Upper lobe of right lung (tissue), 1 donor: Measurements from ENCODE around the gene CD70. TPM values are rescaled to one million over a fixed set of nuclear protein-coding genes. Genes with fewer than 3 reads are reported as not detected.

Experiments used
- ATAC-seq: fragments of 200-7000 bp; cut with Tn5 transposase; one replicate; pipeline ENCODE4 v1.9.1; 2020; ENCODE audit warnings: mild to moderate bottlenecking, moderate library complexity
- DNase-seq: peaks from one replicate; pipeline ENCODE4 v3.0.0-alpha.2; 2020
- H3K27ac ChIP-seq: fragments of 200-600 bp; one replicate; pipeline ENCODE4 v1.8.0; 2022
- H3K27me3 ChIP-seq: fragments of 200-600 bp; one replicate; pipeline ENCODE4 v1.8.0; 2022; ENCODE audit warnings: mild to moderate bottlenecking
- H3K36me3 ChIP-seq: fragments of 200-600 bp; one replicate; pipeline ENCODE4 v1.8.0; 2022
- H3K4me1 ChIP-seq: fragments of 200-600 bp; one replicate; pipeline ENCODE4 v1.8.0; 2022
- H3K4me3 ChIP-seq: fragments of 200-600 bp; one replicate; pipeline ENCODE4 v1.8.0; 2022; ENCODE audit warnings: mild to moderate bottlenecking
- H3K9me3 ChIP-seq: fragments of 200-600 bp; one replicate; pipeline ENCODE4 v1.8.0; 2022
- CTCF ChIP-seq: fragments of 200-600 bp; IDR thresholded peaks from one replicate; pipeline ENCODE4 v1.8.0; 2022; ENCODE audit warnings: antibody characterized with exemption
- intact Hi-C: fragments of 100-400 bp; cut with DNase I; formaldehyde crosslinking; loops from one replicate; pipeline ENCODE4 v1.11.0; 2022
- total RNA-seq: library from RNA; stranded (reverse); fragmentation: NEBNext Ultra II Directional; extraction: Animal tissue kit (Norgen Biotek cat#: 25700); gene quantifications from one replicate; pipeline ENCODE4 v1.2.1, GENCODE V29; 2021
- donor health status: DM: no; HTN: yes; CAD: no; lungs with severe emphysema.

Gene CD70
- total RNA-seq, 1 donor from 2014 or later: 1.7 TPM

- Histone ChIP-seq H3K4me1 (peaks cover 10% of the 10 kb centered on the region), H3K9me3 (no peaks in the 10 kb centered on the region), H3K36me3 (no peaks in the 10 kb centered on the region), H3K4me3 (peak overlapping the region; percentile 21), H3K27me3 (peaks cover 72% of the 10 kb centered on the region), H3K27ac (no peak overlapping the region)
- ATAC-seq: no peak
- no peak for DNase-seq
- TF ChIP-seq CTCF: no peak
- intact Hi-C loops: no loop called here
Observed at GRCh38 chr19:6589711-6590257, 1.2 kb downstream of the CD70 start.

GRCh38 chr19:6588508-6589345 lies 2.2 kb downstream of the CD70 start:
- TF ChIP-seq CTCF: no peak
- no peak for DNase-seq
- ATAC-seq: no peak
- Histone ChIP-seq H3K9me3 (no peaks in the 10 kb centered on the region), H3K36me3 (no peaks in the 10 kb centered on the region), H3K27ac (no peak overlapping the region), H3K4me1 (peaks cover 10% of the 10 kb centered on the region), H3K27me3 (peaks cover 72% of the 10 kb centered on the region), H3K4me3 (no peak overlapping the region)
- intact Hi-C loops: no loop called here

- no peaks in the 10 kb centered on the region for H3K36me3 ChIP-seq
- no peak for TF ChIP-seq CTCF
- H3K4me1 ChIP-seq: peaks cover 10% of the 10 kb centered on the region
- intact Hi-C loops: no loop called here
- peaks cover 72% of the 10 kb centered on the region for H3K27me3 ChIP-seq
- ATAC-seq (no peak), DNase-seq (no peak)
- H3K27ac ChIP-seq: no peak overlapping the region
- H3K9me3 ChIP-seq: no peaks in the 10 kb centered on the region
- no peak overlapping the region for H3K4me3 ChIP-seq
Observed at GRCh38 chr19:6587998-6588507, 2.9 kb downstream of the CD70 start.

GRCh38 chr19:6587093-6587820 lies 3.7 kb downstream of the CD70 start:
- ATAC-seq (peak; percentile 38), DNase-seq (no peak)
- intact Hi-C loops: no loop called here
- Histone ChIP-seq H3K4me3 (no peak overlapping the region), H3K9me3 (no peaks in the 10 kb centered on the region), H3K27ac (no peak overlapping the region), H3K4me1 (peaks cover 10% of the 10 kb centered on the region), H3K36me3 (no peaks in the 10 kb centered on the region), H3K27me3 (peaks cover 67% of the 10 kb centered on the region)
- no peak for TF ChIP-seq CTCF

- peaks cover 61% of the 10 kb centered on the region for H3K27me3 ChIP-seq
- DNase-seq (no peak), ATAC-seq (no peak)
- H3K27ac ChIP-seq: no peak overlapping the region
- peaks cover 10% of the 10 kb centered on the region for H3K4me1 ChIP-seq
- no peaks in the 10 kb centered on the region for H3K9me3 ChIP-seq
- H3K36me3 ChIP-seq: no peaks in the 10 kb centered on the region
- intact Hi-C loops: no loop called here
- H3K4me3 ChIP-seq: no peak overlapping the region
- no peak for TF ChIP-seq CTCF
Observed at GRCh38 chr19:6586726-6587092, 4.2 kb downstream of the CD70 start.
